B cell (primary cell): ENCODE results near the gene PNPLA1. TPM values are rescaled to one million over a fixed set of nuclear protein-coding genes. Genes with fewer than 3 reads are reported as not detected.

ENCODE experiments used
- ATAC-seq: fragments of 200-7000 bp; cut with Tn5 transposase; one replicate; pipeline ENCODE4 v1.10.0; 2021; ENCODE audit warnings: low read depth, mild to moderate bottlenecking, moderate number of reproducible peaks, moderate library complexity
- CTCF ChIA-PET: fragments of 350-600 bp; sonication (Branson Sonifier 250); formaldehyde crosslinking; loops from one replicate; lab custom pipeline; 2021; ENCODE audit warnings: antibody characterized with exemption, inconsistent platforms; lab: Charles Lee
- POLR2A ChIA-PET: fragments of 350-600 bp; sonication (Branson Sonifier 250); formaldehyde crosslinking; loops from one replicate; lab custom pipeline; 2021; ENCODE audit warnings: antibody characterized with exemption; lab: Charles Lee
- DNase-seq: peaks from one replicate; pipeline ENCODE4 v3.0.0; 2013
- H2AFZ ChIP-seq: 2 replicates; pipeline ENCODE4 v1.6.1; 2012; ENCODE audit warnings: mild to moderate bottlenecking, low read depth, low read length; ENCODE audit not compliant: insufficient read depth, poor library complexity, severe bottlenecking
- H3K27ac ChIP-seq, 2 donors: 1 replicate in 1 of 2; 2 replicates in 1 of 2; pipeline ENCODE4 v1.5.1; 2012 to 2013; ENCODE audit warnings: low read length in 2 of 2, mild to moderate bottlenecking in 2 of 2, moderate library complexity in 1 of 2
- H3K27me3 ChIP-seq, 4 experiments: fragments of 200-600 bp in 1 of 4; sonication (generic) in 1 of 4; replicated peaks in 1 of 4; 1 replicate in 2 of 4; 2 replicates in 2 of 4; pipeline versions ENCODE4 v1.6.1 to v1.7.0; 2013 to 2016; ENCODE audit warnings: low read length in 3 of 4, mild to moderate bottlenecking in 2 of 4, mixed read lengths in 1 of 4, moderate library complexity in 1 of 4; ENCODE audit not compliant: insufficient read depth in 4 of 4, control insufficient read depth in 3 of 4; ENCODE audit errors: control extremely low read depth in 1 of 4
- H3K36me3 ChIP-seq, 2 experiments: replicated peaks in 1 of 2; 1 replicate in 1 of 2; 2 replicates in 1 of 2; pipeline versions ENCODE4 v1.6.1 to v1.7.1; 2013; ENCODE audit warnings: low read length in 1 of 2; ENCODE audit not compliant: insufficient read depth in 2 of 2, control insufficient read depth in 1 of 2; ENCODE audit errors: control extremely low read depth in 1 of 2, extremely low read depth in 1 of 2
- H3K4me1 ChIP-seq, 2 donors: fragments of 200-600 bp in 1 of 2; sonication (generic) in 1 of 2; 1 replicate in 1 of 2; 2 replicates in 1 of 2; pipeline versions ENCODE4 v1.5.1 to v1.6.1; 2013 to 2017; ENCODE audit warnings: low read length in 2 of 2; ENCODE audit not compliant: control insufficient read depth in 2 of 2, insufficient read depth in 2 of 2
- H3K4me2 ChIP-seq: replicated peaks from 2 replicates; pipeline ENCODE3; 2012; ENCODE audit warnings: mild to moderate bottlenecking, low read depth, low read length; ENCODE audit not compliant: poor library complexity, severe bottlenecking
- H3K4me3 ChIP-seq, 5 experiments: fragments of 200-600 bp in 1 of 5; sonication (generic) in 1 of 5; 1 replicate in 3 of 5; 2 replicates in 2 of 5; pipeline versions ENCODE4 v1.5.1 to v1.7.0; 2011 to 2016; ENCODE audit warnings: low read length in 4 of 5, mild to moderate bottlenecking in 4 of 5, low read depth in 2 of 5, control low read depth in 1 of 5, moderate library complexity in 1 of 5; ENCODE audit not compliant: insufficient read depth in 1 of 5; ENCODE audit errors: control extremely low read depth in 1 of 5, extremely low read depth in 1 of 5
- H3K79me2 ChIP-seq: fragments of 200-600 bp; sonication (generic); one replicate; pipeline ENCODE4 v1.6.0; 2016; ENCODE audit warnings: low read length; ENCODE audit not compliant: control insufficient read depth, insufficient read depth
- H3K9ac ChIP-seq: fragments of 200-600 bp; sonication (generic); 2 replicates; pipeline ENCODE4 v1.6.1; 2017; ENCODE audit warnings: mild to moderate bottlenecking, low read length, moderate library complexity
- H3K9me3 ChIP-seq, 3 donors: one replicate each; pipeline versions ENCODE4 v1.6.1 to v1.7.1; 2013; ENCODE audit warnings: low read length in 2 of 3; ENCODE audit not compliant: control insufficient read depth in 2 of 3, insufficient read depth in 1 of 3; ENCODE audit errors: control extremely low read depth in 1 of 3
- H4K20me1 ChIP-seq: 2 replicates; pipeline ENCODE4 v1.6.0; 2012; ENCODE audit warnings: mild to moderate bottlenecking, low read length; ENCODE audit not compliant: insufficient read depth, control insufficient read depth, poor library complexity, severe bottlenecking
- H3K27ac Mint-ChIP-seq: one replicate; pipeline ENCODE4 v1.8.0; 2021; ENCODE audit warnings: mixed read lengths
- H3K27me3 Mint-ChIP-seq: one replicate; pipeline ENCODE4 v1.8.0; 2021; ENCODE audit warnings: mixed read lengths
- H3K4me1 Mint-ChIP-seq: one replicate; pipeline ENCODE4 v1.8.0; 2021; ENCODE audit warnings: mixed read lengths
- H3K4me3 Mint-ChIP-seq: one replicate; pipeline ENCODE4 v1.8.0; 2021; ENCODE audit warnings: mixed read lengths
- H3K9me3 Mint-ChIP-seq: one replicate; pipeline ENCODE4 v1.8.0; 2022; ENCODE audit warnings: mixed read lengths; ENCODE audit not compliant: insufficient read depth
- EZH2 ChIP-seq: IDR thresholded peaks from 2 replicates; pipeline ENCODE4 v1.6.1; 2012; ENCODE audit warnings: borderline replicate concordance, low read depth, mild to moderate bottlenecking, moderate library complexity, low read length; ENCODE audit not compliant: insufficient read depth, poor library complexity, severe bottlenecking
- WGBS: methylation state at CpG from one replicate; pipeline ENCODE4 v1.1.5; 2013; ENCODE audit warnings: missing lambda C conversion rate; ENCODE audit not compliant: insufficient coverage; 5-methylcytosine and 5-hydroxymethylcytosine counted together
- intact Hi-C: fragments of 100-400 bp; cut with micrococcal nuclease; formaldehyde crosslinking; loops from one replicate; pipeline ENCODE4 v1.10.0; 2022
- polyA plus RNA-seq: library from polyadenylated mRNA; depleted of rRNA; stranded (reverse); fragments of >200 nt; gene quantifications from 2 replicates; pipeline ENCODE4 v1.2.3, GENCODE V29; 2012
- total RNA-seq, 2 donors: library from RNA; stranded (reverse); fragments of 120-200 nt in 1 of 2; gene quantifications; 1 replicate in 1 of 2; 2 replicates in 1 of 2; pipeline versions ENCODE4 v1.2.3 to v1.2.4, GENCODE V29; 2013 to 2022
- TF ChIP-seq, protein P1 (sequence below): fragments of 200-600 bp; IDR thresholded peaks from one replicate; pipeline ENCODE4 v1.8.0; 2022; ENCODE audit warnings: antibody characterized with exemption, mild to moderate bottlenecking

PNPLA1 gene
- total and polyA plus RNA-seq, 2 donors (not counting 1 experiment from before 2014, with no cell fraction given): 0.12 TPM; not detected in 1

- no peaks in the 10 kb centered on the region for H3K36me3 ChIP-seq
- Mint-ChIP-seq H3K27ac (no peak overlapping the region), H3K27me3 (peaks cover 24% of the 10 kb centered on the region), H3K4me3 (no peak overlapping the region), H3K4me1 (no peaks in the 10 kb centered on the region), H3K9me3 (no peaks in the 10 kb centered on the region)
- H3K79me2 ChIP-seq: no peaks in the 10 kb centered on the region
- no peaks in the 10 kb centered on the region for H4K20me1 ChIP-seq
- POLR2A ChIA-PET: no interaction called here
- WGBS: no CpG with 5 or more reads among the region's 1 CpG
- ATAC-seq (no peak), DNase-seq (no peak)
- no peak overlapping the region for H2AFZ ChIP-seq
- H3K4me3 ChIP-seq: no peak overlapping the region
- CTCF ChIA-PET: interaction anchor here (1.1 to 1.5 kb wide), 2 partner anchors 9 to 32 kb away, joined by 4 to 8 read pairs; no protein-coding TSS in a partner anchor
- H3K4me2 ChIP-seq: no peak overlapping the region
- no peaks in the 10 kb centered on the region for H3K9me3 ChIP-seq
- H3K27ac ChIP-seq: no peak overlapping the region
- no peak for TF ChIP-seq EZH2
- H3K9ac ChIP-seq: no peak overlapping the region
- H3K4me1 ChIP-seq: no peaks in the 10 kb centered on the region
- intact Hi-C loops: no loop called here
- H3K27me3 ChIP-seq: peaks cover 0 to 3% (median under 1%) of the 10 kb centered on the region in 4 experiments
Measured at GRCh38 chr6:36296240-36296639, 26.4 kb downstream of the PNPLA1 start.

GRCh38 chr6:36297051-36297450 is 27.2 kb downstream of the PNPLA1 start:
- no peak for ATAC-seq
- no peak for DNase-seq
- intact Hi-C loops: no loop called here
- Mint-ChIP-seq H3K27me3 (peaks cover 31% of the 10 kb centered on the region), H3K4me3 (no peak overlapping the region), H3K4me1 (no peaks in the 10 kb centered on the region), H3K27ac (no peak overlapping the region), H3K9me3 (no peaks in the 10 kb centered on the region)
- H3K79me2 ChIP-seq: no peaks in the 10 kb centered on the region
- no peak overlapping the region for H2AFZ ChIP-seq
- H3K9me3 ChIP-seq: no peaks in the 10 kb centered on the region
- CTCF ChIA-PET: interaction anchor here (1.1 to 1.5 kb wide), 2 partner anchors 8 to 33 kb away, joined by 4 to 8 read pairs; no protein-coding TSS in a partner anchor
- H3K4me1 ChIP-seq: no peaks in the 10 kb centered on the region
- H3K27me3 ChIP-seq: peaks cover 0 to 3% (median 1%) of the 10 kb centered on the region in 4 experiments
- H3K4me2 ChIP-seq: no peak overlapping the region
- WGBS: 100% methylated on average over 2 of the region's 6 CpGs
- H4K20me1 ChIP-seq: no peaks in the 10 kb centered on the region
- no peaks in the 10 kb centered on the region for H3K36me3 ChIP-seq
- H3K27ac ChIP-seq: no peak overlapping the region
- POLR2A ChIA-PET: no interaction called here
- no peak overlapping the region for H3K4me3 ChIP-seq
- H3K9ac ChIP-seq: no peak overlapping the region
- TF ChIP-seq, protein P1, sequence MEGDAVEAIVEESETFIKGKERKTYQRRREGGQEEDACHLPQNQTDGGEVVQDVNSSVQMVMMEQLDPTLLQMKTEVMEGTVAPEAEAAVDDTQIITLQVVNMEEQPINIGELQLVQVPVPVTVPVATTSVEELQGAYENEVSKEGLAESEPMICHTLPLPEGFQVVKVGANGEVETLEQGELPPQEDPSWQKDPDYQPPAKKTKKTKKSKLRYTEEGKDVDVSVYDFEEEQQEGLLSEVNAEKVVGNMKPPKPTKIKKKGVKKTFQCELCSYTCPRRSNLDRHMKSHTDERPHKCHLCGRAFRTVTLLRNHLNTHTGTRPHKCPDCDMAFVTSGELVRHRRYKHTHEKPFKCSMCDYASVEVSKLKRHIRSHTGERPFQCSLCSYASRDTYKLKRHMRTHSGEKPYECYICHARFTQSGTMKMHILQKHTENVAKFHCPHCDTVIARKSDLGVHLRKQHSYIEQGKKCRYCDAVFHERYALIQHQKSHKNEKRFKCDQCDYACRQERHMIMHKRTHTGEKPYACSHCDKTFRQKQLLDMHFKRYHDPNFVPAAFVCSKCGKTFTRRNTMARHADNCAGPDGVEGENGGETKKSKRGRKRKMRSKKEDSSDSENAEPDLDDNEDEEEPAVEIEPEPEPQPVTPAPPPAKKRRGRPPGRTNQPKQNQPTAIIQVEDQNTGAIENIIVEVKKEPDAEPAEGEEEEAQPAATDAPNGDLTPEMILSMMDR: no peak
- no peak for TF ChIP-seq EZH2
